ENCODE measurements around the gene RBMS1.

DNA sequence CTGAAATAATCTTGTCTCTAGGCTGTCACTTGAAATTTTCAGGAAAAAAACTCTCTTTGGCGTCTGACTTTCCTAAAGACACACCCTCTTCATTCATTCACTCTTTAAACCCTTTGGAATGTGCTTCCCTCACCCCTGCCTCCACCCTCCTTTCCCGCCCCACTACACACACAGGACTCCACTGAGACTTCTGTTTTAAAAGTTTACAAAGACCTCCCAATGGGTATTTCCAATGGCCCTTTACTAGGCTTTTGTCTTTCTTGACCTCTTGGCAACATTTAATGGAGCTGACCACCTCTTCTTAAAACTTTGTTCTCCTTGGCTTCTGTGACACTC, 96.1 kb downstream of the RBMS1 start:
- no peak for TF ChIP-seq POLR2AphosphoS5 (IDR thresholded peaks at IDR 0.05)
- TF ChIP-seq CTCF (IDR thresholded peaks at IDR 0.05) = no peak

Data from breast epithelium (tissue), 3 donors.